OCI-LY3 (cell line): ENCODE results near the gene RRAGD.

Experiments used
- H2AFZ ChIP-seq: fragments of 200-600, 300-600 bp; shearing (Covaris generic); 2 replicates; pipeline ENCODE4 v1.6.0; 2014; ENCODE audit warnings: antibody characterized with exemption, low read depth, low read length
- H3K27ac ChIP-seq: fragments of 200-600, 300-600 bp; sonication (generic); 2 replicates; pipeline ENCODE4 v1.5.1; 2014; ENCODE audit warnings: mild to moderate bottlenecking, low read length, moderate library complexity, mixed read lengths
- H3K27me3 ChIP-seq: fragments of 200-600, 300-600 bp; sonication (generic); 2 replicates; pipeline ENCODE4 v1.6.1; 2014; ENCODE audit warnings: low read depth, low read length, mixed read lengths
- H3K36me3 ChIP-seq: fragments of 200-600, 300-600 bp; sonication (generic); replicated peaks from 2 replicates; pipeline ENCODE3; 2014; ENCODE audit warnings: low read depth, low read length, mixed read lengths
- H3K4me1 ChIP-seq: fragments of 300-600, 200-600 bp; sonication (generic); 2 replicates; pipeline ENCODE4 v1.6.1; 2014; ENCODE audit warnings: low read length, mixed read lengths
- H3K4me2 ChIP-seq: fragments of 200-600, 300-600 bp; sonication (generic); 2 replicates; pipeline ENCODE4 v1.6.1; 2014; ENCODE audit warnings: low read length, mixed read lengths
- H3K4me3 ChIP-seq: fragments of 300-600, 200-600 bp; sonication (generic); 2 replicates; pipeline ENCODE4 v1.5.1; 2014; ENCODE audit warnings: antibody characterized with exemption, mild to moderate bottlenecking, low read length, moderate library complexity
- H3K79me2 ChIP-seq: fragments of 300-600, 200-600 bp; shearing (Covaris generic); 2 replicates; pipeline ENCODE4 v1.6.1; 2014; ENCODE audit warnings: mild to moderate bottlenecking, low read length, mixed read lengths
- H3K9ac ChIP-seq: fragments of 300-600, 200-600 bp; shearing (Covaris generic); 2 replicates; pipeline ENCODE4 v1.6.0; 2014; ENCODE audit warnings: mild to moderate bottlenecking, low read length, moderate library complexity
- H3K9me3 ChIP-seq: fragments of 200-600, 300-600 bp; shearing (Covaris generic); 2 replicates; pipeline ENCODE4 v1.6.1; 2014; ENCODE audit warnings: low read length, mixed read lengths; ENCODE audit not compliant: insufficient read depth
- H4K20me1 ChIP-seq: fragments of 200-600, 300-600 bp; sonication (generic); 2 replicates; pipeline ENCODE4 v1.6.1; 2016; ENCODE audit warnings: low read length, mixed read lengths; ENCODE audit not compliant: insufficient read depth
- CTCF ChIP-seq: fragments of 200-600, 300-600 bp; sonication (generic); IDR thresholded peaks from 2 replicates; pipeline ENCODE4 v1.5.1; 2014; ENCODE audit warnings: antibody characterized with exemption, low read length, low read depth
- EZH2phosphoT487 ChIP-seq: fragments of 200-600 bp; shearing (Covaris generic); IDR thresholded peaks from 2 replicates; pipeline ENCODE4 v1.6.1; 2018; ENCODE audit warnings: antibody characterized with exemption, mixed run types, low read depth

The RRAGD gene

GRCh38 chr6:89330910-89331309 is 81.2 kb downstream of the RRAGD start:
- Histone ChIP-seq H4K20me1 (no peaks in the 10 kb centered on the region), H2AFZ (no peak overlapping the region), H3K4me1 (no peaks in the 10 kb centered on the region), H3K9me3 (no peaks in the 10 kb centered on the region), H3K4me3 (no peak overlapping the region), H3K79me2 (no peaks in the 10 kb centered on the region), H3K27me3 (no peaks in the 10 kb centered on the region), H3K36me3 (peaks cover 24% of the 10 kb centered on the region), H3K27ac (no peak overlapping the region), H3K4me2 (no peak overlapping the region), H3K9ac (no peak overlapping the region)
- TF ChIP-seq CTCF (no peak), EZH2phosphoT487 (no peak)

- TF ChIP-seq EZH2phosphoT487: no peak
- no peak for TF ChIP-seq CTCF
Measured at GRCh38 chr6:89328976-89329375, 83.1 kb downstream of the RRAGD start.

GRCh38 chr6:89324304-89324703 is 87.8 kb downstream of the RRAGD start:
- H3K9ac ChIP-seq: no peak overlapping the region
- no peaks in the 10 kb centered on the region for H4K20me1 ChIP-seq
- H3K9me3 ChIP-seq: no peaks in the 10 kb centered on the region
- H3K4me1 ChIP-seq: peaks cover 4% of the 10 kb centered on the region; the same call in 1 of the 2 replicates
- H3K79me2 ChIP-seq: no peaks in the 10 kb centered on the region
- H2AFZ ChIP-seq: no peak overlapping the region
- no peak for TF ChIP-seq EZH2phosphoT487
- TF ChIP-seq CTCF: no peak
- no peaks in the 10 kb centered on the region for H3K27me3 ChIP-seq
- no peak overlapping the region for H3K4me3 ChIP-seq
- H3K27ac ChIP-seq: no peak overlapping the region
- peaks cover 11% of the 10 kb centered on the region for H3K36me3 ChIP-seq
- H3K4me2 ChIP-seq: no peak overlapping the region

More at GRCh38 chr6:89328976-89329375, 83.1 kb downstream of the RRAGD start:
- Histone ChIP-seq H3K79me2 (no peaks in the 10 kb centered on the region), H3K36me3 (peaks cover 24% of the 10 kb centered on the region), H3K9ac (no peak overlapping the region), H2AFZ (no peak overlapping the region), H3K4me2 (no peak overlapping the region), H4K20me1 (no peaks in the 10 kb centered on the region), H3K27ac (no peak overlapping the region), H3K27me3 (no peaks in the 10 kb centered on the region), H3K4me3 (no peak overlapping the region), H3K4me1 (peaks cover 1% of the 10 kb centered on the region; the same call in 1 of the 2 replicates), H3K9me3 (no peaks in the 10 kb centered on the region)

- no peak overlapping the region for H2AFZ ChIP-seq
- H3K4me3 ChIP-seq: no peak overlapping the region
- no peak overlapping the region for H3K4me2 ChIP-seq
- H4K20me1 ChIP-seq: no peaks in the 10 kb centered on the region
- H3K27ac ChIP-seq: no peak overlapping the region
- TF ChIP-seq EZH2phosphoT487 (no peak), CTCF (no peak)
- H3K4me1 ChIP-seq: peaks cover 4% of the 10 kb centered on the region; the same call in 1 of the 2 replicates
- no peaks in the 10 kb centered on the region for H3K79me2 ChIP-seq
- H3K9me3 ChIP-seq: no peaks in the 10 kb centered on the region
- H3K36me3 ChIP-seq: peaks cover 9% of the 10 kb centered on the region
- no peak overlapping the region for H3K9ac ChIP-seq
- no peaks in the 10 kb centered on the region for H3K27me3 ChIP-seq
Measured at GRCh38 chr6:89323511-89323971, 88.5 kb downstream of the RRAGD start.
